GM19467 (cell line): Measurements from ENCODE around the gene HEG1.
A peak's percentile ranks its signal among the peaks of the same experiment; 100 is the strongest.

Experiments used
- ATAC-seq: cut with Tn5 transposase; IDR thresholded peaks from one replicate; pipeline ENCODE4 v1.9.1; 2021; ENCODE audit warnings: mild to moderate bottlenecking, moderate library complexity; ENCODE audit not compliant: unreplicated experiment

Gene HEG1

DNA sequence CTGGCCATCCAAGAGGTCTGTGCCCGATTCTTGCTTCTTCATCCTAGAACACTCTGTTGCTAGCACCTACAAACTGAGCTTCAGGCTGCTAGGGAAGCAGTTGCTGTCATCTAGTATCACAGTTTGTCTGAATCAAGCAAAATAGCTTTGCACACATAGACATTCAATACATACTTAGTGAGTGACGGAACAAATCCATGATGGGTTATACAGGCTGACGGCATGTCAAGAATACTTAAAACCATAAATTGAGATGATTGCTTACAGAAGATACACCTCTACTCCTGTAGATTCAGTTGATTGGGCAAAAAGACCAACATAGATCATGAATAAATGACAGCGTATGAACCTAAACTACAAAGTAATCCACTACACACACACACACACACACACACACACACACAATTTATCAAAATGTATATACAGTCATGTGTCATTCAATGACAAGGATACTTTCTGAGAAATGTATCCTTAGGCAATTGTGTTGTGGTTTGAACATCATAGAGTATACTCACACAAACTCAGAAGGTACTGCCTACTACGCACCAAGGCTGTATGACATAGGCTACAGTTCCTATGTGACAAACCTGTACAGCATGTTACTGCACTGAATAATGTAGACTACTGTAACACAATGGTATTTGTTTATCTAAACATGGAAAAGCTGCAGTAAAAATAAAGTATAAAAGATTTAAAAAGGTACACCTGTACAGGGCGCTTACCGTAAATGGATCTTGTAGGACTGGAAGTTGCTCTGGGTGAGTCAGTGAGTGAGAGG is 14.4 kb upstream of the HEG1 start:
- ATAC-seq: no peak

DNA sequence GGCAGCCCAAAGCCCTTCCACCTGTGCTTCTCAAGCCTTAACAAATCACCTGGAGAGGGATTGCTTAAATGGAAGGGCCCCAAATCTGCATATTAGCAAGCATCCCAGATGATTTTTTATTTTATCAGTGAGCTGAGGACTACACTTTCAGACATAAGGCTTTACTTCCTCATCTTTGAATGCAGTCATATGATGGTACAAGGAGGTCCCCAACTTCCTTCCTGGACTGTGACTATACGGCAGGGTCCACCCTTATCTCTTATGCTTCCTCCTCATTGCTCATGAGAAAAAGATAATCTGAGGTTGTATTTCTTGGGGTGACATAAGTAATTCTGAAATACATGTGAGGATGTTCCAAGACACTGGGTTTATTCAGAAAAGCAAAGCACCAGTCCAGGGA is 13.7 kb upstream of the HEG1 start:
- ATAC-seq: no peak

DNA sequence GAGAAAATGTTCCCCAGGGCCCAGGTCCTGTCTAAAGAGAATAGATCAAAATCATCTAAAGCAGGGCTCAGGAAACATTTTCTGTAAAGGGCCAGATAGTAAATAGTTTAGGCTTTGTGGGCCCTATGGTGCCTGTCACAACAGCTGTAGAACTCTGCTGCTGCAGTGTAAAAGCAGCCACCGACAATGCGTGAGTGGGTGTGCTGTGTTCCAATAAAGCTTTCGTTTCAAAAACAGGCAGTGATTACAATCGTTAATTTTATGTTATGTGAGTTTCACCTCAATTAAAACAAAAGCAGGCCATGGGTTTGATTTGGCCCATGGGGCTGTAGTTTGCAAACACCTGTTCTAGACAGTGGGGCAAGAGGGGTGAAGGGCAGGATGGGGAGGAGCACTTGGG is 12.5 kb upstream of the HEG1 start:
- ATAC-seq: no peak

DNA sequence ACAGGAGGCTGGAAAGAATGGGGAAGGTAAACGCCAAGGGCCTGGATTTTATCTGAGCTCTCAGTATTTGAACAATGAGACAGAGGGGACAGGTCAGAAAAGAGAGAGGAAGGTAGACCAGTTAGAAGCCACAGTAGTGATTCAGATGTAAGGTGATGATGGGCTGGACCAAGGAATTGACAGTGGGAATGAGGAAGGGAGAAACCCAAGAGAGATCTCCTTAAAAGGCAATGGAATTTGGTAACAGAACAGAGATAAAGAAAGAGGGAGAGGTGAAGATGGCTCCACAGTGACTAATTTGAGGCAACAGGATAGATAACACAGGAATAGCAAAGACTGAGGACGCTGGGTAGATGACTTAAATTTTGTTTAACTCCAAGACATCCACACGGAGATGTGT is 11.4 kb upstream of the HEG1 start:
- no peak for ATAC-seq

DNA sequence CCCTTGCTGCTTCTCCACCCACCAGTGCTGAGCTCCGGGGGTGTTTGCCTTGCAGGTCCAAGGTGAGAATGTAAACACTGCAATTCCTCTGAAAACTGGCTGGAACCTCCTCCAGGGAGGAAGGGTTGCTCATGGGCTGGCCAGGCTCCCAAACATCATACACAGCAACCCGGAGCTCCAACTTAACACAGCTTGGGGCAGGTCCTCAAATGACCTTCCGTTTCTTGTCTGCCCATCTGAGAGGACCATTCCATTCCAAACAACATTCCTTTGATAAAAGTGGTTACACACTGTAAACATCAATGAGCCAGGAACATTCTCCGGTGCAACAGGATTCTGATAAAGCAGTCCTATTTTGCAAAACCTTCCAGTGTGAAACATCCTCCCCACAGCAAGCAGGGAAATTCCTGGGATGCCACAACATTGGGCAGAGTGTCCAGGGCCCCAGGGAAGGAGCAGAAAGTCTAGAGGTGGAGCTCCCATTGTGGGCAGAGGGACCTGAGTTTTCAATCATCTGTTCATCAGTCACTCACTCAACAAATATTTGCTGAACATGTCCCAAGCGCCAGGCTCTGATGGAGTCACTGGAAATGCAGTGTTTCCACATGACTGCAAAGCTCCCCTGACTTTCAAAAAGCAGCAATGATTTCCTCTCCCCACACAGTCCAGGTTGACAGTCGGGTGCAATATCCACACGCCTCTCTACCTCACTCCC is 7.3 kb upstream of the HEG1 start:
- ATAC-seq: no peak

DNA sequence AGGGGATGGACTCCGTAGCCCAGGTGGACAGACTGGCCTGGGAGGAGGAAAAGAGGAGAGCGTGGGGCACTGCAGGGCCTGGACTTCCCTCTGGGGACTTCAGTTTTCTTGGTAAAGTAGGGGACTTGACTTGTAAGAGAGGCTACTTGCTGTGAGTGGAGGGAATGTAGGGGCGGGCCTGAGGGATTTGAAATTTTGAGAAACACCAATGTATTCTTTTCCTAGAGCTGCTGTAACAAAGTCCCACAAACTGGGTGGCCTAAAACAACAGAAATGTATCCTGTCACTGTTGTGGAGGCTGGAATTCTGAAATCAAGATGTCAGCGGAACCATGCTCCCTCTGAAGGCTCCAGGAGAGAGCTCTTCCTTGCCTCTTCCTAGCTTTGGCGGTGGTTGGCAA is 5.8 kb upstream of the HEG1 start:
- ATAC-seq: no peak

DNA sequence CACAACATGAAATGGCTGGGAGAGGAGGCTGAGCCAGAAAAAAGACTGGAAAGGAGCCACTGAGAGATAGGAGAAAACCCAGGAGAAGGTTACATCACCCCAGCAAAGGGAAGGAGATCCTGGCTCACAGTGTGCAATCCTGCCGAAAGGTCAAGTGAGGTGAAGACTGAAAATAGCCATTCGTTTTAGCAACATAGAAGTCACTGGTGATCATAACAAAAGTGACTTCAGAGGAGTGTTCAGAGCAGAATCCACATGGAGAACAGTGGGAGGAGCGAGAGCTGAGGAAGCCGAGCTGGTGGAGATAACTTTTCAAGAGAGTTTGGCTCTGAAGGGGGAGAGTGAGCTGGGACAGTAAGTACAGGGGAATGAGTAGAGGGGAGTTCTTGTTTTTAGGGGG is 5.4 kb upstream of the HEG1 start:
- no peak for ATAC-seq

DNA sequence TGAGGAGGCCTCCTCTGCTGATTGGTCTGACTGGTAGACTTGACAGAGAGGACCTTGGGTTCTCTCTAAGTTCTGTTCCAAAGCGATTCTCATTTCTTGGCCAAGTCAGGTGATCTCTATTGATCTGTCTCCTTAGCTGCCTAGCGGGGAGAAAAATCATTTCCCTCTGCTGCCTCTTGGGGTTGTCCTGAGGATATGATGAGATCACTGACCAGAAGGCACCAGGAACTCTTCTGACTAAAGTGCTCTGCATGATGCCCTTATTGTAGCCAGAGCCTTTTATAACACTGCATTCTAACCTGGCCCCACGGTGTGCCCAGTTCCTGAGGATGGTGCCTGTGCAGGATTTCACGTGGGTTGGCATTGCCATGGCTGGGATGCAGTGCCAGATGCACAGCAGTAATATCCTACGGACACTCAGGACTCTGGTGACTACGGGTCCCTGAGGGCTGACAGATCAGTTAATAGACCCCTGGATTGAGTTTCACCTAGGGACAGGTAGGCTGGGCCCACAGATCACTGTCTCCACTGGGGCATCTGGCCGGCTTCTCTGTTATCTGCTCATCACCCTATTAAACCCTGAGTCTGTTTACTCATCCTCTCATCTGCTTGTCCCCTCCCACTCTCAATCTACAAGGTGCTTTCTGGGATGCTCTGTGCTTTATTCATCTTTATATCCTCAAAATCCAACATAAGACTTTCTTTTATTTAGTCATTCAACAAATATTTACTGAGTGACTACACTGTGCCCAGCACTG is 3.9 kb upstream of the HEG1 start:
- no peak for ATAC-seq

DNA sequence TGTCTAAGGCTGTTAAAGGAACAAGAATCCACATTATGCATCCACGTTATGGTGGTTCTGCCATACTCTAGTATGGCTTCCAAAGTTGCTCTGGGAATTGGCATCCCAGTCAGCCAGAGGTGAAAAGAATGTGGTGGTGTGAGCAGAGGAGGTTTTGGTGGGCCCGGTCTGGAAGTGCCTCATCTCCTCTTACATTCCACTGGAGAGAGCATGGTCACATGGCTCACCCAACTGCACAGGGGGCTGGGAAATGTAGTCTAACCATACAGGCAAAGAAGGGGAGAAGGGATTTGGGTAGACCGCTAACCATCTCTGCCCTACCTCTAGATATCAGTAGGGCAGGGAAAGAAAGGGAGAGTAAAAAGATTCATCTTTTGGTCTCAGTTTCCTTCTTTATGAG is 3.2 kb upstream of the HEG1 start:
- ATAC-seq: no peak

DNA sequence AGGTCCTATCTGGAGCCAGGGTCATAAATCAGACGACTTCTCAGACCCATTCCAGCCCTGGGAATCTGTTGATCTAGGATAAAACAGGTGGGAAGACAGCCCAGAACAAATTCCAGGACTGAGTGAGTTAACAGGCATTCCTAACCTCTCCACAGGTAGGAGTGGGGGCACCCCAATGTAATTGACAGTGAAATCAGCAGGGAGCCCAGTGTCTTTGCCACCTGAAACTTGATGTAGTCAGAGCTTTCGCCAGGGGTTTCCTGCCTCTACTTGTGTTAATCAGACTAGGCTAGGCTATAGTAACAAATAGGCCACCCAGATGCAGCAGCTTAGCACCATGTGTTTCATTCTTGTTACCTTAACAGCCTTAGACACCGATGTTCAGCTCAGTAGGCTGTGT is 2.7 kb upstream of the HEG1 start:
- ATAC-seq: no peak

DNA sequence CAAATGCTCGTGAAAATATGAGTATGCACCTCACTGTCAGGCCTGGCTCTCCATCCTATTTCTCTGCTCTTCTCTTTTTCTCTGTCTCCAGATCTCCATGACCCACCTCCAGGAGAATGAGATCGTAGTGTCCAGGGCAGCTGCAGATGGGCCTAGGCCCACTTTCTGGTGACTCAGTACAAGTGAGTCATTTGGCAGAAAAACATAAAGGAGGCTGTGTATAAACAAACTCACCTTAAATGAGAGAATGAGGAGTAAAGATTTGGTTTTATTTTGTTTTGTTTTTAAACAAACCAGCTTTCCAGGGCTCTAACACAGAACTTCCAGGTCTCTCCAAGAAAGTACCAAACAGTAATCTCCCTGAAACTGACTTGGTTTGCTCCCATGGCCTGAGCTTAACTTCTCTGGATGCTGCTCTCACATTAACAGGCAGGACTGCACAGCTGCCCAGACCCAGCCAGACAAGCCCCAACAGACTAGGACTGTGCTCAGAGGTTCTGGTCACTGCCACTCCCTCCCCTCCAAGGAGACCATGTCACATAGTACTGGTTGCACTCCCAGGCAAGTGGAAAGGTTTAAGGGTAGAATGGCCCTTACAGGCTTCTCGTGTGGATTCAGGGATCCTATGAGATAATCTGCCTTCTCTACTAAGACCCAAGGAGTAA is 1.5 kb upstream of the HEG1 start:
- ATAC-seq: no peak

DNA sequence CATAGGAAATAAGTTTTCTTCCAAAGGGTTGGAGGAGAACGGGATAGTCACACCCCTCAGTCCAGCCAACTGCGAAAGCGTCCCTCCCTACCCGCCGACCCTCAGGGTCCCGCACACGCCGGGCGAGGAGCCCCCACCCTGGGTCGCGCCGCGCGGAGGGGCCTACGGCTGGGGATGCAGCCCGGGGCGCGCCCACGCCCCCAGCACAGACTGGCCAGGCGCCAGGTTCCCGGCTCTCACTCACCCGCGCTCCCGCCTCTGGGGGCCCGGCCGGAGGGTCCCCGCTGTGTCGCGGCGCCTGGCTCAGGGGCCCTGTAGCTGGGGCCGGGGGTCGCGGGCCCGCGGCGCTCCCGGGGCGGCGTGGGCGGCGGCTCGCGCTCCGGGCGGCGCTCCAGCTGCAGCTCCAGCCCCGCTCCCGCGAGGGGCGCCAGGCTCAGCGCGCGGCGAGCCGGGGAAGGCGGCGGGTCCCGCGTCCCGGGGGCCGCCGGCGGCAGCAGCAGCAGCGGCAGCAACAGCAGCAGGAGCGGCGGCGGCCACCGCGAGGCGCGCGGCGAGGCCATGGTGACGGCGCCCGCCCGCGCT is 375 bp downstream of the HEG1 start:
- peak; percentile 4 for ATAC-seq

DNA sequence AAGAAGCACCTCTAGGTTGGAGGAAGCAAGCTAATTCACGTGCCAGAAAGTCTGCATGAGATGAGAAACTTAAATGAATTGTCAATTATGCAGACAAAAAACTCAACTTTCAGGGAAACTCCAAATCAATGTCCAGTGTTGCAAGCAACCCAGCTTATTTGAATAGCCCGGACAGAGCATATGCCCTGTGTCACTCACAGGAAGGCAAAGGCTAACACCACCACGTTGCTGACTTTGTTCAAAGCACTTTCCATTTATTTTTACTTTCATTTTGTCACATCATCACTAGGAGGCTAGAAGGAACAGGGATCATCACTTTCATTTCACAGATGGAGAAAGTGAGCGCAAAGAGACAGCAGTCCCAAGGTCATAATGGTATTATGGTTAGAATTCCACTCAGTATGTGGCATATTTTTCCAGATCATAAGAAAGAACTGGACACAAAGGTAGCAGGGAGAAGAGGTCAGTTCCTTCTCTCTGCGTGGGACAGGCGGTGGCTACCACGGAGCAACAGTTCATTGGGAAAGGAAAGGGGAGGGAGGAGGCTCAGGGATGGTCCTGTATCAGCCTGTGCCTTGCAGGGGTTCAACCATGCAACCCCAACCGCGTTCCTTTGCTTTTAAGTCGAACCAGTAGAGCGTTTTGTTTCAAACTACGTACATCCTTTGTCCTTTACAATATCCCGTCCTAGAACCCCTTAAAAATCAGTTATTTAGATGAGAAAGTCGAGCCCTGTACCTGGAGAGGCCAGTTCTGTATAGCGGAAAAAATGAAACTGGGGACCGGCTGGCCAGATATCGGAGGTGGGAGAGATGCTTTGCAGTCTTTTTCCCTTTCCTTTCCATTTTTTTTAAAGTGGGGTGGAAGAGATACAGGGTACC is 1.1 kb downstream of the HEG1 start:
- ATAC-seq: no peak

DNA sequence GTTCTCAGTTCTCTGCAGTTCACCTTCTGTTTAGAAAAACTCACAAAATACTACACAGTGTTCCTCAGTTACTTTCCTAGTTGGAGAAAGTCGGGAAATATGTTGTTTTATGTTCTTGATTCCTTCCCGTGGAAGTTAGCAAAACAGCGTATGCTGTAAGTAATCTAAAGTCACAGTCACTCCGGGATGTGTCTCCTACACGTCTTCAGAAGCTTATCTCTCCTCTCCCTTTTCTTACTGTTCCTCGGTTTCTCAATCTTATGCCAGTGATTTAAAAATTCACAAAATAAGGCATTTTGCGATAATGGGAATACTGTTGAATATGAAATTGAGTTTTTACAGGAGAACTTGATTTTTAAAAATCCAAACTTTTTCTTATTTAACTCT is 1.7 kb downstream of the HEG1 start:
- ATAC-seq: no peak

DNA sequence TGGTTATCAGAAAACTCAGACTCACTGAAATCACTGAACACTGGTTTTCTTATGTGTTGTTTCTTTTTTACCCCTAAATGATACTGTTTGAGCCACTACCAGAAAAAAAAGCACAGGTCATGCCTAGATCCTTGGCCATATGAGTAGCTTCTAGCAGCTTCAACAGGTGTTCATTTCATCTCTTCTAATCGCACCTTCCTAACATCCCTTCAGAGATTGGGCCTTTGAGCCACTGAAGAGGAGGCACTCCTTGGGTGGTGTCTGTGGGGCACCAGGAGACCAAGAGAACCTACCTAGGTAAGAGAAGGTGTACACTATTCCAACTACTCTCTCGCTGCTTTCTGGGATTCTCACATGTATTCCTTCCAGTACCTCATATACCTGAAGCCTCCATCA is 2.5 kb downstream of the HEG1 start:
- no peak for ATAC-seq

DNA sequence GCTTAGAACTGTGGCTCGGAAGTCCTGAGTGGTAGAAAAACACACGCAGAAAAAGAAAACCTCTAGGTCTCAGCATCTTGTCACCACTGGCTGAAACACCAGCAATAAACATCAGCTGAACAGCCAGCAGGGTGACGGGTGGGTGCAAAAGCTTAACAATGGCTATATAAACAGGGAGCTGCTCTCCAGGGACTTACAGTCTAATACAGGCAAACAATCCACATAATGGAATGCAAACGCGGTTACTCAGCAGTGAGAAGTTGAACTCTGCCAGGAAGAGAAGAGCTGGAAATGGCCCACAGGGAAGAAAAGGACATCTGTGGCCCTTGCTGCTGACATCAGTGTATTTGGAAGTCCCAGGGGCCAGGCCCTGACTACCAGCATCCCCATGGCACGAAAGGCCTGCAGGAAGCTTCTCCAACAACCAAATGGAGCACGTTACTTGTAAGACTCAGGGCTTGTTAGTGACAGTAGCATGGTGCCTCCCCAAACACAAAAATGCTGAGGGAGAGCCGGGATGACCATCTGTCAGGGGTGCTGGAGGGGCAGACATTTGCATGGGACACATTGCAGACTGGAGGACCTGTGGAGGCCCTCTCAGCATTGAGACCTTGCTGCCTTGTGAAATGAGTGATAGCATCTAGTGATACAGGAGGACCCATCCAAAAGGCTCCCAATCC is 3.0 kb downstream of the HEG1 start:
- no peak for ATAC-seq

DNA sequence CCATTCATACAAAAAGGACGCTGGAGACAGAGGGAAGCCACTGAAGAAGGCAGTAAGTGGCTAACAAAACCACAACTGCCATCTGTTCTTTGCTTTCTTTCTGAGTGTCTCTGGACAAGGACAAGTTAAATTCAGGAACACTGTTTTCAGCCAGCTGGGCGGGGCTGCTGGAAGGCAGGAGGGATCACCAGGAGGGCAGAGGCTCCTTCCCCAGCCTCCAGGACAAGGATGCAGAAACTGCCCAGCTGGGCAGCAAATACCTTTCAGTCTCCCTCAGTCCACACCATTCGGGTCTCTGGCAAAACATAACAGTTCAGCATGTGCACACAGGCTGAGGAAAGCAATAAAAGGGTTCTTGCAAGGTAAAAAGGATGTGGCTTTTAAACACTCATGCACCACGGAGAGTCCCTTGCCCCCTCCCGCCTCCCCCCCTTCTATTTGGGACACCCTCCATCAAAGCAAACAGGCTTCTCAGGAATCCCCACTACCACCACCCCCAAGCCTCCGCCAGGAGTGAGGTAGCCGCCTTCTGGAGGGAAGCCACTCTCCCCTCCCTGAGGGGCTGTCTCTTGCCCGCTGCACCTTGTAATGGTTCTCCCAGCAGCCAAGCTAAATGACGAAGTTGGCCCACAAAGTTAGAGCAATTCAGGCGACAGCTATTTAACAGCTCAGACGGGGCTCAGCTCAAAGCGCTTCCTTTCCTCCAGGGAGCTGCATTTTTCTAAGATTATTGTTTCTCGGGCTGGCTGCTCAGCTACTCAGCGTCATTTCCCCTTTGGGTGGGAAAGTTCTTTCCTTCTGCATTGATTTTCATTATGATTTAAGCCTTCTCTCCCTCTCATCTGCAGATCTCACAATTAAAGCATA is 3.8 kb downstream of the HEG1 start:
- no peak for ATAC-seq

DNA sequence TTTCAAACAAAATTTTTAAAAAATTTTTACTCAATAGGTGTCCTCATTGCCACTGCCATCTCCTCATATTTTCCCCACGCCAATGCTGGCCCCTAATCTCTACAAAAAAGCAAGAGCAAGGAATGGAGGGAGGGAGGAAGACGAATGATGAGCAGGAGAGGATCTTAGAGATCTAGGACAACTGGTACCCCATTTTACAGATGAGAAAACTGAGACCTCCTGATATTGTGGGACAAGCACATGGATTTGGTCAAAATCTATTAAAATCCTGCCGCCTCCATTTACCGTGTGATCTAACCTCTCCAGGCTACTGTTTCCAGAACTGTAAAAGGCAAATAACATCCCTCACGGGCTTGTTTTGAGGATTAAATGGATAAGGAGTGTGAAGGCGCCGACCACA is 4.6 kb downstream of the HEG1 start:
- ATAC-seq: no peak
